H9 (cell line): ENCODE data around the gene OR56A3. TPM values are rescaled to one million over a fixed set of nuclear protein-coding genes. Genes with fewer than 3 reads are reported as not detected.

Source experiments
- DNase-seq: peaks from one replicate; pipeline ENCODE4 v3.0.0-alpha.2; 2017
- H2AFZ ChIP-seq: one replicate; pipeline ENCODE4 v1.6.1; 2013; ENCODE audit warnings: mild to moderate bottlenecking, low read length, control low read depth, moderate library complexity
- H2AK5ac ChIP-seq: 2 replicates; pipeline ENCODE4 v1.6.1; 2013; ENCODE audit warnings: low read length, control low read depth, mixed read lengths; ENCODE audit not compliant: insufficient read length
- H2BK120ac ChIP-seq: one replicate; pipeline ENCODE4 v1.6.1; 2013; ENCODE audit warnings: low read depth, mild to moderate bottlenecking, low read length, control low read depth, inconsistent platforms; ENCODE audit not compliant: poor library complexity, severe bottlenecking
- H2BK12ac ChIP-seq: 2 replicates; pipeline ENCODE4 v1.6.1; 2013; ENCODE audit warnings: low read length, control low read depth, mixed read lengths, low read depth; ENCODE audit not compliant: insufficient read length
- H2BK15ac ChIP-seq: 2 replicates; pipeline ENCODE4 v1.6.1; 2013; ENCODE audit warnings: low read depth, low read length, control low read depth
- H2BK20ac ChIP-seq: one replicate; pipeline ENCODE4 v1.6.1; 2013; ENCODE audit warnings: low read depth, mild to moderate bottlenecking, low read length, control low read depth, inconsistent platforms; ENCODE audit not compliant: poor library complexity, severe bottlenecking
- H2BK5ac ChIP-seq: 2 replicates; pipeline ENCODE4 v1.6.1; 2013; ENCODE audit warnings: low read length, control low read depth, mixed read lengths; ENCODE audit not compliant: insufficient read length
- H3K14ac ChIP-seq: 2 replicates; pipeline ENCODE4 v1.6.1; 2013; ENCODE audit warnings: low read length, control low read depth; ENCODE audit not compliant: insufficient read depth
- H3K18ac ChIP-seq: 2 replicates; pipeline ENCODE4 v1.6.1; 2013; ENCODE audit warnings: low read depth, mild to moderate bottlenecking, mixed read lengths, low read length, control low read depth; ENCODE audit not compliant: insufficient read length
- H3K23ac ChIP-seq: 2 replicates; pipeline ENCODE4 v1.6.1; 2013; ENCODE audit warnings: low read length, control low read depth, mixed read lengths, low read depth; ENCODE audit not compliant: insufficient read length
- H3K23me2 ChIP-seq: 2 replicates; pipeline ENCODE4 v1.6.1; 2013; ENCODE audit warnings: low read depth, mild to moderate bottlenecking, mixed read lengths, low read length, control low read depth; ENCODE audit not compliant: insufficient read length, poor library complexity, severe bottlenecking
- H3K27ac ChIP-seq: 2 replicates; pipeline ENCODE4 v1.5.1; 2013; ENCODE audit warnings: low read length, control low read depth, mixed read lengths, low read depth; ENCODE audit not compliant: insufficient read length
- H3K27me3 ChIP-seq: 2 replicates; pipeline ENCODE4 v1.6.1; 2013; ENCODE audit warnings: low read length, control low read depth, inconsistent platforms; ENCODE audit not compliant: insufficient read depth
- H3K4ac ChIP-seq: 2 replicates; pipeline ENCODE4 v1.6.1; 2013; ENCODE audit warnings: low read depth, mild to moderate bottlenecking, control low read depth, inconsistent platforms, low read length, moderate library complexity
- H3K4me1 ChIP-seq: 2 replicates; pipeline ENCODE4 v1.6.1; 2013; ENCODE audit warnings: low read length, control low read depth, inconsistent platforms; ENCODE audit not compliant: insufficient read depth
- H3K4me2 ChIP-seq: 2 replicates; pipeline ENCODE4 v1.6.1; 2013; ENCODE audit warnings: low read length, control low read depth, mixed read lengths; ENCODE audit not compliant: insufficient read length, insufficient read depth
- H3K56ac ChIP-seq: 2 replicates; pipeline ENCODE4 v1.6.1; 2013; ENCODE audit warnings: low read depth, mild to moderate bottlenecking, mixed read lengths, low read length, control low read depth; ENCODE audit not compliant: insufficient read length
- H3K79me1 ChIP-seq: 2 replicates; pipeline ENCODE4 v1.6.1; 2013; ENCODE audit warnings: low read depth, mild to moderate bottlenecking, moderate library complexity, low read length, control low read depth, inconsistent platforms; ENCODE audit not compliant: insufficient read depth, poor library complexity, severe bottlenecking
- H3K79me2 ChIP-seq: 2 replicates; pipeline ENCODE4 v1.6.1; 2013; ENCODE audit warnings: low read length, control low read depth, inconsistent platforms; ENCODE audit not compliant: insufficient read depth
- H3K9ac ChIP-seq: 2 replicates; pipeline ENCODE4 v1.6.1; 2013; ENCODE audit warnings: low read length, control low read depth, mixed read lengths; ENCODE audit not compliant: insufficient read length; ENCODE audit errors: extremely low read depth
- H3K9me3 ChIP-seq: one replicate; pipeline ENCODE4 v1.6.1; 2013; ENCODE audit warnings: low read depth, low read length, inconsistent platforms; ENCODE audit not compliant: control insufficient read depth
- H3T11ph ChIP-seq: one replicate; pipeline ENCODE4 v1.6.1; 2013; ENCODE audit warnings: mild to moderate bottlenecking, low read length, control low read depth, inconsistent platforms
- H4K20me1 ChIP-seq: one replicate; pipeline ENCODE4 v1.6.1; 2013; ENCODE audit not compliant: control insufficient read depth, insufficient read length, insufficient read depth
- H4K5ac ChIP-seq: 2 replicates; pipeline ENCODE4 v1.6.1; 2013; ENCODE audit warnings: low read depth, mild to moderate bottlenecking, mixed read lengths, low read length, control low read depth; ENCODE audit not compliant: insufficient read length
- H4K8ac ChIP-seq: replicated peaks from 2 replicates; pipeline ENCODE4 v1.6.1; 2013; ENCODE audit warnings: low read length, control low read depth, mixed read lengths, low read depth; ENCODE audit not compliant: insufficient read length
- H4K91ac ChIP-seq: 2 replicates; pipeline ENCODE4 v1.6.1; 2013; ENCODE audit warnings: low read depth, mild to moderate bottlenecking, moderate library complexity, mixed read lengths, low read length, control low read depth; ENCODE audit not compliant: insufficient read length
- H3K27ac Mint-ChIP-seq, 3 experiments: 2 replicates in 2 of 3; 3 replicates in 1 of 3; pipeline ENCODE4 v1.8.0; 2020 to 2021; ENCODE audit warnings: mixed read lengths in 3 of 3, mild to moderate bottlenecking in 1 of 3, moderate library complexity in 1 of 3
- H3K27me3 Mint-ChIP-seq: 2 replicates; pipeline ENCODE4 v1.8.0; 2021; ENCODE audit warnings: low read depth, mild to moderate bottlenecking, moderate library complexity, mixed read lengths
- H3K36me3 Mint-ChIP-seq, 3 experiments: 2 replicates in 2 of 3; 3 replicates in 1 of 3; pipeline ENCODE4 v1.8.0; 2020 to 2021; ENCODE audit warnings: low read depth in 3 of 3, mixed read lengths in 3 of 3; ENCODE audit not compliant: insufficient read depth in 1 of 3
- H3K4me1 Mint-ChIP-seq, 2 experiments: 2 replicates each; pipeline ENCODE4 v1.8.0; 2020; ENCODE audit warnings: mixed read lengths in 2 of 2
- H3K4me3 Mint-ChIP-seq, 2 experiments: 2 replicates in 1 of 2; 3 replicates in 1 of 2; pipeline ENCODE4 v1.8.0; 2020 to 2021; ENCODE audit warnings: mild to moderate bottlenecking in 2 of 2, mixed read lengths in 2 of 2, moderate library complexity in 1 of 2
- H3K9me3 Mint-ChIP-seq, 2 experiments: 2 replicates in 1 of 2; 3 replicates in 1 of 2; pipeline ENCODE4 v1.8.0; 2020; ENCODE audit warnings: mild to moderate bottlenecking in 2 of 2, mixed read lengths in 2 of 2, moderate library complexity in 1 of 2
- WGBS: extraction: QIAGEN DNeasy Blood & Tissue Kit; methylation state at CpG from one replicate; pipeline ENCODE4 v1.1.7; 2013; ENCODE audit warnings: missing lambda C conversion rate, low lambda C conversion rate, mixed read lengths; ENCODE audit not compliant: insufficient read length; ENCODE audit errors: extremely low coverage; 5-methylcytosine and 5-hydroxymethylcytosine counted together
- total RNA-seq: library from RNA; stranded (reverse); gene quantifications from 2 replicates; pipeline ENCODE4 v1.2.1, GENCODE V29; 2021
- TF ChIP-seq, protein P1 (sequence below): fragments of 200-600 bp; sonication (generic); conservative IDR thresholded peaks from 3 replicates; pipeline ENCODE4 v1.8.0; 2021; ENCODE audit warnings: antibody characterized with exemption, mild to moderate bottlenecking

The OR56A3 gene
- total RNA-seq, 1 experiment from 2014 or later = not detected

DNA sequence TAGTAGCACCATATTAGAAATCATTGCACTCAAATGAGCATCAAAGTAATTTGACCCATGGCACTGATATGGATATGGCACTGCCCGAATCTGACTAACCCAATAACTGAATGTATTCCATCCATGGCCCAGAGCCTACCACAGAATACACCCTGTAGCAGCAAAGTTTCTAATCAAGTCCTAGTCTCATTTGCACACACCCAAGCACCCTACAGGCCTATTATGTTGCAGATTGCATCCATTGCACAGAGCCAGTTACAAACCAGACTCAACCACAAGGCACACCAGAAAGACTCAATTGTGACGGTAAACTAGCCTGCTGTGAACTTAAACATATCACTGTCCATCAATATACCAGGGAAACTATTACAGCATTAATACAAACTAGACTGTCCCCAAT lies 42.5 kb upstream of the OR56A3 start:
- Histone ChIP-seq H3K9ac (no peak overlapping the region), H3K18ac (no peak overlapping the region)

More for the DNA sequence above, 42.5 kb upstream of the OR56A3 start:
- Mint-ChIP-seq H3K4me3 (no peak overlapping the region), H3K27me3 (no peaks in the 10 kb centered on the region), H3K4me1 (peaks cover 9 to 11% of the 10 kb centered on the region in 2 experiments), H3K27ac (no peak overlapping the region), H3K36me3 (no peaks in the 10 kb centered on the region), H3K9me3 (no peaks in the 10 kb centered on the region; a peak in 1 of 5 replicates)
- no peak overlapping the region for H3K56ac ChIP-seq
- H2BK120ac ChIP-seq = no peak overlapping the region
- no peak overlapping the region for H3K4ac ChIP-seq
- H3K4me1 ChIP-seq = no peaks in the 10 kb centered on the region
- no peaks in the 10 kb centered on the region for H3K79me1 ChIP-seq
- no peaks in the 10 kb centered on the region for H3K9me3 ChIP-seq
- no peaks in the 10 kb centered on the region for H3K23me2 ChIP-seq
- H3K79me2 ChIP-seq = no peaks in the 10 kb centered on the region
- H2BK5ac ChIP-seq = no peak overlapping the region
- H3K4me2 ChIP-seq = no peak overlapping the region
- H4K91ac ChIP-seq = no peak overlapping the region
- H2AK5ac ChIP-seq = no peak overlapping the region
- no CpG with 5 or more reads among the region's 2 CpGs for WGBS
- no peak overlapping the region for H3K27ac ChIP-seq
- no peaks in the 10 kb centered on the region for H4K20me1 ChIP-seq
- no peak overlapping the region for H3K14ac ChIP-seq
- H2BK15ac ChIP-seq = no peak overlapping the region
- no peak overlapping the region for H2BK20ac ChIP-seq
- no peak overlapping the region for H3K23ac ChIP-seq
- no peak overlapping the region for H3T11ph ChIP-seq
- no peak overlapping the region for H2AFZ ChIP-seq
- H4K5ac ChIP-seq = no peak overlapping the region
- no peaks in the 10 kb centered on the region for H3K27me3 ChIP-seq
- DNase-seq = no peak
- H2BK12ac ChIP-seq = no peak overlapping the region
- no peak overlapping the region for H4K8ac ChIP-seq
- TF ChIP-seq, protein P1, sequence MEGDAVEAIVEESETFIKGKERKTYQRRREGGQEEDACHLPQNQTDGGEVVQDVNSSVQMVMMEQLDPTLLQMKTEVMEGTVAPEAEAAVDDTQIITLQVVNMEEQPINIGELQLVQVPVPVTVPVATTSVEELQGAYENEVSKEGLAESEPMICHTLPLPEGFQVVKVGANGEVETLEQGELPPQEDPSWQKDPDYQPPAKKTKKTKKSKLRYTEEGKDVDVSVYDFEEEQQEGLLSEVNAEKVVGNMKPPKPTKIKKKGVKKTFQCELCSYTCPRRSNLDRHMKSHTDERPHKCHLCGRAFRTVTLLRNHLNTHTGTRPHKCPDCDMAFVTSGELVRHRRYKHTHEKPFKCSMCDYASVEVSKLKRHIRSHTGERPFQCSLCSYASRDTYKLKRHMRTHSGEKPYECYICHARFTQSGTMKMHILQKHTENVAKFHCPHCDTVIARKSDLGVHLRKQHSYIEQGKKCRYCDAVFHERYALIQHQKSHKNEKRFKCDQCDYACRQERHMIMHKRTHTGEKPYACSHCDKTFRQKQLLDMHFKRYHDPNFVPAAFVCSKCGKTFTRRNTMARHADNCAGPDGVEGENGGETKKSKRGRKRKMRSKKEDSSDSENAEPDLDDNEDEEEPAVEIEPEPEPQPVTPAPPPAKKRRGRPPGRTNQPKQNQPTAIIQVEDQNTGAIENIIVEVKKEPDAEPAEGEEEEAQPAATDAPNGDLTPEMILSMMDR = no peak
